H9 (cell line): ENCODE results near the gene CIT. TPM values are rescaled to one million over a fixed set of nuclear protein-coding genes. Genes with fewer than 3 reads are reported as not detected.

Experiments used
- DNase-seq: peaks from one replicate; pipeline ENCODE4 v3.0.0-alpha.2; 2017
- H2AFZ ChIP-seq: one replicate; pipeline ENCODE4 v1.6.1; 2013; ENCODE audit warnings: mild to moderate bottlenecking, low read length, control low read depth, moderate library complexity
- H2AK5ac ChIP-seq: 2 replicates; pipeline ENCODE4 v1.6.1; 2013; ENCODE audit warnings: low read length, control low read depth, mixed read lengths; ENCODE audit not compliant: insufficient read length
- H2BK120ac ChIP-seq: one replicate; pipeline ENCODE4 v1.6.1; 2013; ENCODE audit warnings: low read depth, mild to moderate bottlenecking, low read length, control low read depth, inconsistent platforms; ENCODE audit not compliant: poor library complexity, severe bottlenecking
- H2BK12ac ChIP-seq: 2 replicates; pipeline ENCODE4 v1.6.1; 2013; ENCODE audit warnings: low read length, control low read depth, mixed read lengths, low read depth; ENCODE audit not compliant: insufficient read length
- H2BK15ac ChIP-seq: 2 replicates; pipeline ENCODE4 v1.6.1; 2013; ENCODE audit warnings: low read depth, low read length, control low read depth
- H2BK20ac ChIP-seq: one replicate; pipeline ENCODE4 v1.6.1; 2013; ENCODE audit warnings: low read depth, mild to moderate bottlenecking, low read length, control low read depth, inconsistent platforms; ENCODE audit not compliant: poor library complexity, severe bottlenecking
- H2BK5ac ChIP-seq: 2 replicates; pipeline ENCODE4 v1.6.1; 2013; ENCODE audit warnings: low read length, control low read depth, mixed read lengths; ENCODE audit not compliant: insufficient read length
- H3K14ac ChIP-seq: 2 replicates; pipeline ENCODE4 v1.6.1; 2013; ENCODE audit warnings: low read length, control low read depth; ENCODE audit not compliant: insufficient read depth
- H3K18ac ChIP-seq: 2 replicates; pipeline ENCODE4 v1.6.1; 2013; ENCODE audit warnings: low read depth, mild to moderate bottlenecking, mixed read lengths, low read length, control low read depth; ENCODE audit not compliant: insufficient read length
- H3K23ac ChIP-seq: 2 replicates; pipeline ENCODE4 v1.6.1; 2013; ENCODE audit warnings: low read length, control low read depth, mixed read lengths, low read depth; ENCODE audit not compliant: insufficient read length
- H3K23me2 ChIP-seq: 2 replicates; pipeline ENCODE4 v1.6.1; 2013; ENCODE audit warnings: low read depth, mild to moderate bottlenecking, mixed read lengths, low read length, control low read depth; ENCODE audit not compliant: insufficient read length, poor library complexity, severe bottlenecking
- H3K27ac ChIP-seq: 2 replicates; pipeline ENCODE4 v1.5.1; 2013; ENCODE audit warnings: low read length, control low read depth, mixed read lengths, low read depth; ENCODE audit not compliant: insufficient read length
- H3K27me3 ChIP-seq: 2 replicates; pipeline ENCODE4 v1.6.1; 2013; ENCODE audit warnings: low read length, control low read depth, inconsistent platforms; ENCODE audit not compliant: insufficient read depth
- H3K4ac ChIP-seq: 2 replicates; pipeline ENCODE4 v1.6.1; 2013; ENCODE audit warnings: low read depth, mild to moderate bottlenecking, control low read depth, inconsistent platforms, low read length, moderate library complexity
- H3K4me1 ChIP-seq: 2 replicates; pipeline ENCODE4 v1.6.1; 2013; ENCODE audit warnings: low read length, control low read depth, inconsistent platforms; ENCODE audit not compliant: insufficient read depth
- H3K4me2 ChIP-seq: 2 replicates; pipeline ENCODE4 v1.6.1; 2013; ENCODE audit warnings: low read length, control low read depth, mixed read lengths; ENCODE audit not compliant: insufficient read length, insufficient read depth
- H3K56ac ChIP-seq: 2 replicates; pipeline ENCODE4 v1.6.1; 2013; ENCODE audit warnings: low read depth, mild to moderate bottlenecking, mixed read lengths, low read length, control low read depth; ENCODE audit not compliant: insufficient read length
- H3K79me1 ChIP-seq: 2 replicates; pipeline ENCODE4 v1.6.1; 2013; ENCODE audit warnings: low read depth, mild to moderate bottlenecking, moderate library complexity, low read length, control low read depth, inconsistent platforms; ENCODE audit not compliant: insufficient read depth, poor library complexity, severe bottlenecking
- H3K79me2 ChIP-seq: 2 replicates; pipeline ENCODE4 v1.6.1; 2013; ENCODE audit warnings: low read length, control low read depth, inconsistent platforms; ENCODE audit not compliant: insufficient read depth
- H3K9ac ChIP-seq: 2 replicates; pipeline ENCODE4 v1.6.1; 2013; ENCODE audit warnings: low read length, control low read depth, mixed read lengths; ENCODE audit not compliant: insufficient read length; ENCODE audit errors: extremely low read depth
- H3K9me3 ChIP-seq: one replicate; pipeline ENCODE4 v1.6.1; 2013; ENCODE audit warnings: low read depth, low read length, inconsistent platforms; ENCODE audit not compliant: control insufficient read depth
- H3T11ph ChIP-seq: one replicate; pipeline ENCODE4 v1.6.1; 2013; ENCODE audit warnings: mild to moderate bottlenecking, low read length, control low read depth, inconsistent platforms
- H4K20me1 ChIP-seq: one replicate; pipeline ENCODE4 v1.6.1; 2013; ENCODE audit not compliant: control insufficient read depth, insufficient read length, insufficient read depth
- H4K5ac ChIP-seq: 2 replicates; pipeline ENCODE4 v1.6.1; 2013; ENCODE audit warnings: low read depth, mild to moderate bottlenecking, mixed read lengths, low read length, control low read depth; ENCODE audit not compliant: insufficient read length
- H4K8ac ChIP-seq: replicated peaks from 2 replicates; pipeline ENCODE4 v1.6.1; 2013; ENCODE audit warnings: low read length, control low read depth, mixed read lengths, low read depth; ENCODE audit not compliant: insufficient read length
- H4K91ac ChIP-seq: 2 replicates; pipeline ENCODE4 v1.6.1; 2013; ENCODE audit warnings: low read depth, mild to moderate bottlenecking, moderate library complexity, mixed read lengths, low read length, control low read depth; ENCODE audit not compliant: insufficient read length
- H3K27ac Mint-ChIP-seq, 3 experiments: 2 replicates in 2 of 3; 3 replicates in 1 of 3; pipeline ENCODE4 v1.8.0; 2020 to 2021; ENCODE audit warnings: mixed read lengths in 3 of 3, mild to moderate bottlenecking in 1 of 3, moderate library complexity in 1 of 3
- H3K27me3 Mint-ChIP-seq: 2 replicates; pipeline ENCODE4 v1.8.0; 2021; ENCODE audit warnings: low read depth, mild to moderate bottlenecking, moderate library complexity, mixed read lengths
- H3K36me3 Mint-ChIP-seq, 3 experiments: 2 replicates in 2 of 3; 3 replicates in 1 of 3; pipeline ENCODE4 v1.8.0; 2020 to 2021; ENCODE audit warnings: low read depth in 3 of 3, mixed read lengths in 3 of 3; ENCODE audit not compliant: insufficient read depth in 1 of 3
- H3K4me1 Mint-ChIP-seq, 2 experiments: 2 replicates each; pipeline ENCODE4 v1.8.0; 2020; ENCODE audit warnings: mixed read lengths in 2 of 2
- H3K4me3 Mint-ChIP-seq, 2 experiments: 2 replicates in 1 of 2; 3 replicates in 1 of 2; pipeline ENCODE4 v1.8.0; 2020 to 2021; ENCODE audit warnings: mild to moderate bottlenecking in 2 of 2, mixed read lengths in 2 of 2, moderate library complexity in 1 of 2
- H3K9me3 Mint-ChIP-seq, 2 experiments: 2 replicates in 1 of 2; 3 replicates in 1 of 2; pipeline ENCODE4 v1.8.0; 2020; ENCODE audit warnings: mild to moderate bottlenecking in 2 of 2, mixed read lengths in 2 of 2, moderate library complexity in 1 of 2
- WGBS: extraction: QIAGEN DNeasy Blood & Tissue Kit; methylation state at CpG from one replicate; pipeline ENCODE4 v1.1.7; 2013; ENCODE audit warnings: missing lambda C conversion rate, low lambda C conversion rate, mixed read lengths; ENCODE audit not compliant: insufficient read length; ENCODE audit errors: extremely low coverage; 5-methylcytosine and 5-hydroxymethylcytosine counted together
- total RNA-seq: library from RNA; stranded (reverse); gene quantifications from 2 replicates; pipeline ENCODE4 v1.2.1, GENCODE V29; 2021
- TF ChIP-seq, protein P1 (sequence below): fragments of 200-600 bp; sonication (generic); conservative IDR thresholded peaks from 3 replicates; pipeline ENCODE4 v1.8.0; 2021; ENCODE audit warnings: antibody characterized with exemption, mild to moderate bottlenecking

The CIT gene
- total RNA-seq, 1 experiment from 2014 or later, result 55.3 TPM

GRCh38 chr12:119840582-119840981, 36.5 kb downstream of the CIT start:
- Histone ChIP-seq H4K5ac (no peak overlapping the region), H3K23ac (no peak overlapping the region), H2BK5ac (no peak overlapping the region), H3K79me2 (no peaks in the 10 kb centered on the region), H3K9me3 (no peaks in the 10 kb centered on the region), H3K9ac (no peak overlapping the region), H2BK15ac (no peak overlapping the region), H3T11ph (no peak overlapping the region), H3K23me2 (no peaks in the 10 kb centered on the region), H3K18ac (no peak overlapping the region), H2AFZ (no peak overlapping the region), H3K14ac (no peak overlapping the region), H3K4ac (no peak overlapping the region), H3K27me3 (no peaks in the 10 kb centered on the region), H2BK120ac (no peak overlapping the region), H3K56ac (no peak overlapping the region), H2BK20ac (no peak overlapping the region), H3K4me2 (no peak overlapping the region), H4K8ac (no peak overlapping the region), H2BK12ac (no peak overlapping the region), H3K27ac (no peak overlapping the region), H3K79me1 (peaks cover 4% of the 10 kb centered on the region), H4K20me1 (no peaks in the 10 kb centered on the region), H4K91ac (no peak overlapping the region), H2AK5ac (no peak overlapping the region), H3K4me1 (no peaks in the 10 kb centered on the region)
- Mint-ChIP-seq H3K9me3 (0 out of 5 replicates have a peak, but pooled peaks cover 0 to 2% of the 10 kb centered on the region in 2 experiments), H3K4me1 (0 out of 4 replicates have a peak, but pooled peaks cover 0 to under 1% of the 10 kb centered on the region in 2 experiments), H3K27me3 (no peaks in the 10 kb centered on the region; the same call in 1 of the 2 replicates), H3K27ac (no peak overlapping the region), H3K36me3 (peaks cover 22 to 63% (median 47%) of the 10 kb centered on the region in 3 experiments; a peak in 6 of 7 replicates), H3K4me3 (no peak overlapping the region)
- whole genome bisulfite sequencing, result no CpG with 5 or more reads among the region's 3 CpGs
- TF ChIP-seq, protein P1, sequence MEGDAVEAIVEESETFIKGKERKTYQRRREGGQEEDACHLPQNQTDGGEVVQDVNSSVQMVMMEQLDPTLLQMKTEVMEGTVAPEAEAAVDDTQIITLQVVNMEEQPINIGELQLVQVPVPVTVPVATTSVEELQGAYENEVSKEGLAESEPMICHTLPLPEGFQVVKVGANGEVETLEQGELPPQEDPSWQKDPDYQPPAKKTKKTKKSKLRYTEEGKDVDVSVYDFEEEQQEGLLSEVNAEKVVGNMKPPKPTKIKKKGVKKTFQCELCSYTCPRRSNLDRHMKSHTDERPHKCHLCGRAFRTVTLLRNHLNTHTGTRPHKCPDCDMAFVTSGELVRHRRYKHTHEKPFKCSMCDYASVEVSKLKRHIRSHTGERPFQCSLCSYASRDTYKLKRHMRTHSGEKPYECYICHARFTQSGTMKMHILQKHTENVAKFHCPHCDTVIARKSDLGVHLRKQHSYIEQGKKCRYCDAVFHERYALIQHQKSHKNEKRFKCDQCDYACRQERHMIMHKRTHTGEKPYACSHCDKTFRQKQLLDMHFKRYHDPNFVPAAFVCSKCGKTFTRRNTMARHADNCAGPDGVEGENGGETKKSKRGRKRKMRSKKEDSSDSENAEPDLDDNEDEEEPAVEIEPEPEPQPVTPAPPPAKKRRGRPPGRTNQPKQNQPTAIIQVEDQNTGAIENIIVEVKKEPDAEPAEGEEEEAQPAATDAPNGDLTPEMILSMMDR, result no peak
- no peak for DNase-seq
